GM12801 (cell line): ENCODE data around the gene ZNF684.

Experiments
- TF ChIP-seq, protein P1 (sequence below): IDR thresholded peaks from one replicate; pipeline ENCODE4 v1.5.1; 2011; ENCODE audit warnings: control low read depth; ENCODE audit not compliant: insufficient read length; ENCODE audit errors: extremely low read depth

Gene ZNF684

DNA sequence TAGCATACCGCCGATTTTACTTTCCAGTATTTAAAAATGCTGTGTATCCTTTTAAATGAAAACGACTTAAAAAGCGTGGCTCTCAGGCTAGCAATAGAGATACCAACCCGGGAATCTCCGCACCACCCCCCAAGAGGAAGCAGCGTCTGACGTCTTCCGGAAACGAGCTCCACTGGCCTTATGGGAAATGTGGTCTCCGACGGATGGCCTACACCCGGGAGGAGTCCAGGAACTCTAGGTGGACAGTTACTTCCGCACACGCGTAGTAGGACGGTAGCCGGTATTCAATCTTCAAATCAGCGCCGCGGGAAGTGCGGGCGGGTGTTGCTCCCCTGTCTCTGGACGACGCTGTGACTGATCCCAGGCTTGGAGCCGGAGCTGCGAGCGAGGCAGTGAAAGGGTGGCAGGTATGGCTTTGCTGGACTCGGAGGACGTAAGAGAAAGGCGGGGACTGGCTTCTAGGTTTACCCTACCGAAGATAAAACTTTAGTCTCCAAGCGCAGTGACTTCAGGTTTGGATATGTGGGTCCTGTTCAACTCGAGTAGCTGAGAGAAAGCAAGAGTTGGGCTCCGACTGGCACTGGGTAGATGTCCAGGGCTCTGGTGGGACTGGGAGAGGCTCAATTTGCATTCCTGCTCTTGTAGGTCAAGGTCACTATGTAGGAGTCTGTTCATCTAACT is at the start of gene ZNF684:
Gene ZNF684, plus strand, starts transcription at position 257 of the 681 bp plus-strand sequence. CDS start 1,530 bp downstream, outside the sequence.
- TF ChIP-seq, protein P1, sequence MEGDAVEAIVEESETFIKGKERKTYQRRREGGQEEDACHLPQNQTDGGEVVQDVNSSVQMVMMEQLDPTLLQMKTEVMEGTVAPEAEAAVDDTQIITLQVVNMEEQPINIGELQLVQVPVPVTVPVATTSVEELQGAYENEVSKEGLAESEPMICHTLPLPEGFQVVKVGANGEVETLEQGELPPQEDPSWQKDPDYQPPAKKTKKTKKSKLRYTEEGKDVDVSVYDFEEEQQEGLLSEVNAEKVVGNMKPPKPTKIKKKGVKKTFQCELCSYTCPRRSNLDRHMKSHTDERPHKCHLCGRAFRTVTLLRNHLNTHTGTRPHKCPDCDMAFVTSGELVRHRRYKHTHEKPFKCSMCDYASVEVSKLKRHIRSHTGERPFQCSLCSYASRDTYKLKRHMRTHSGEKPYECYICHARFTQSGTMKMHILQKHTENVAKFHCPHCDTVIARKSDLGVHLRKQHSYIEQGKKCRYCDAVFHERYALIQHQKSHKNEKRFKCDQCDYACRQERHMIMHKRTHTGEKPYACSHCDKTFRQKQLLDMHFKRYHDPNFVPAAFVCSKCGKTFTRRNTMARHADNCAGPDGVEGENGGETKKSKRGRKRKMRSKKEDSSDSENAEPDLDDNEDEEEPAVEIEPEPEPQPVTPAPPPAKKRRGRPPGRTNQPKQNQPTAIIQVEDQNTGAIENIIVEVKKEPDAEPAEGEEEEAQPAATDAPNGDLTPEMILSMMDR, result no peak

DNA sequence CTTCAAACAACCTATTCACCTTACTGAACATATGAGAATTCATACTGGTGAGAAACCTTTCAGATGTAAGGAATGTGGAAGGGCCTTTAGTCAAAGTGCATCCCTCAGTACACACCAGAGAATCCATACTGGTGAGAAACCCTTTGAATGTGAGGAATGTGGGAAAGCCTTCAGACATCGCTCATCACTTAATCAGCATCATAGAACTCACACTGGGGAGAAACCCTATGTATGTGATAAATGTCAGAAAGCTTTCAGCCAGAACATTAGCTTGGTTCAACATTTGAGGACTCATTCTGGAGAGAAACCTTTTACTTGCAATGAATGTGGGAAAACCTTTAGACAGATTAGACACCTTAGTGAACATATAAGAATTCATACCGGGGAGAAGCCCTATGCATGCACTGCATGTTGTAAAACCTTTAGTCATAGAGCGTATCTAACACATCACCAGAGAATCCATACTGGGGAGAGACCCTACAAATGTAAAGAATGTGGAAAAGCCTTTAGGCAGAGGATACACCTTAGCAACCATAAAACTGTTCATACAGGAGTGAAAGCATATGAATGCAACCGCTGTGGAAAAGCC is 36.0 kb upstream of the ZNF684 start:
- TF ChIP-seq, protein P1, result no peak

DNA sequence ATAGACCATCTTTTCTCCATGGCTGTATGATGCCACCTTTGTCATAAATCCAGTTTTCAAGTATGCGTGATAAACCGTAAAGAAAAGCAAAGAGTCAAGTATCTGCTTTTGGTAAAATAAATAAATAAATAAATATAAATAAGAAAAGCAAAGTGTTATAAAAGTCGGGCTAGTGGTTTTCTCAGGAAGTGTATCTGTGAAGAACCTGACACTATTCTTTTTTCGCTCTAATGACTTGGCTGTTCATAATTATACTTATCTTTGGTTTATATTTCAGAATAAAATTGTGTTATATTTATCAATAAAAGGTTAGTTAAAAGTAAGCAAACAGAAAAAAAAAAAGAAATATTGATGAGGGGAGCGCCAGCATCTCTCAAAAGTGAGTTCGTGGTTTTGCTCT is 23.5 kb upstream of the ZNF684 start:
- TF ChIP-seq, protein P1, result no peak

DNA sequence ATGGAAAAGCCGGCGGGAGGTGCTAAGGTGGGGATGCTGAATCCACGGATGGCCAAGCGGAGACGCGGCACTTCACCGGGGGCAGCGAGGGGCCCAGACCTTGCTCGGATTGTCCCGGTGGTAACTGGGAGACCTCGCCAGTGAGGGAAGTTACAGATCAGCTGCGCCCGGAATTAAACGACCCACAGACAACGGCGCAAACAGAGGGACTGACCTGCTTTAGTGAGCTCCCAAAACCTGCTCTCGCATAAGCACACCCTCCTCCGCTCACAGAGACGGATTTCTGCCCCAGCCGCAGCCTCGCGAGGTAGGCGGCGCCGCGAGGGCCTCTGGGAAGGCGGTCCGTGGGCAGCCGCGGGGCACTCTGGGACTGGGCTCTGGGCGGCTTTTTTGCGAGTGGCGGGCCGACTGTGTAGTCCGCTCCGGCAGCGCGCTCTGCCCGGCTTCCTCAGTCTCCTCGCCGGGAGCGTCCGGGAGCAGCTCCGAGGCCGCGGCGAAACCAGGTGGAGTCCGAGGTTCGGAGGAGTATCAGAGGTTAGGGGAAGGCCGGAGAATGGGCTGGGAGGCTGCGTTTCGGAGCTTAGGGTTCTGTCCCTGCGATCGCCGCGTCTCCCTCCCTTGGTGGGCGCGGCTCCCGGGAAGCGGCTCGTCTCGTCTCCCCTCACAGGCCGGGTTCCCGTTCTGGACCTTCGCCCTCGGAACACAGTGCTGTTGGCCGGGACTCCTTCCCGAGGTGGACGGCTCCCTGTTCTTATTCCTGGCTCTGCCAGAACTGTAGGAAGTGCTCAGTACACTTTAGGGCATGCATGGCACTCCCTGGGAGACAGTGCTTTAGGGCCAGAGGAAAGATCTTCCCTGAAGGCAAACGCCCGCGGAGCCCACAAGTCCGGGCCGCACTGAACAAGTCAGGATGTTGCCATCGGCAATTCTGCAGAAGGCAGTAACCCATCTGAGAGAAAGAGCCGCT is 22.8 kb upstream of the ZNF684 start, which contains the start of gene EXO5:
Gene EXO5, plus strand, starts transcription at position 393 of the 967 bp plus-strand sequence. CDS start 5,778 bp downstream, outside the sequence.
- TF ChIP-seq, protein P1, result no peak

DNA sequence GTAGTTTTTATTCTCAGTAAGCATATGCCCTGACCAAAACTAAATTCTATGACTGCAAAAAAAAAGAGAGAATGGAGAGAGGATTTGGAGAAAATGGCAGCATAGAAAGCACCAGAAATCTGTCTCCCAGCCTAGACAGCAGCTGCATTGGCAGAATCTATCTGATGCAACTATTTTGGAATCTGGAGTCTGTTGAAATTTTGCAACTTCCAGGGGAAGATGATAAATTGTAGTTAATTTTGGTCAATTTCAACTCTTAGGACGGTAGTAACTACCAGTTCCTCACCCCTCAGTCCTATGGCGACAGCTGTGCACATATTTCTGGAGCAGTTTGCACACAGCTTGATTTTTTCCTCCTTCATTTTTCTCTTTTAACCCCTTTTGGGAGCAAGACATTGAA is 11.9 kb upstream of the ZNF684 start:
- TF ChIP-seq, protein P1, result no peak

DNA sequence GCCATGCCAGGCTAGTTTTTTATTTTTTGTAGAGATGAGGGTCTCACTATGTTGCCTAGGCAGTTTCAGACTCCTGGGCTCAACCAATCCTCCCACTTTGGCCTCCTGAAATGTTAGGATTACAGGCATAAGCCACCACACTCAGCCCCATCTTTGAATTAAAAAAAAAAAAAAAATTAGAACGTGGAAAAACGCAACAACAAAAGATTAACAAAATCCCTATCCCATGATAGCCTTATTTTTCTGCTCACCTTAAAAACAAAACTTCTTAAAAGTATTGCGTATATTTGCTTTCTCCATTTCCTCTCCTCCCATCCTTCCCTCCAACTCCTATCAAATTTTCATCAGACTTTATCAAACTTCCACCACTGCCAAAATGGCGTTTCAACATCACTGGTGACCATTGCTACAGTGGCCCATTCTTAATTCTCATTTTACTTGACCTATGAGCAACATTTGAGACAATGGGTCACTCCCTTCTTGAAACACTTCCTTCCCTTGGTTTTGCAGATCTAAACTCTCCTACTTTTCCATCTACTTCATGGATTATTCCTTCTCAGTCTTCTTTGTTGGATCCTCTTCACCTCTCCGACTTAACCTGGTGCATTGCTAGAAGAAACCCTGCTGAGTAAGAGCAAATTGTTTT is 579 bp upstream of the ZNF684 start:
- TF ChIP-seq, protein P1, result no peak

DNA sequence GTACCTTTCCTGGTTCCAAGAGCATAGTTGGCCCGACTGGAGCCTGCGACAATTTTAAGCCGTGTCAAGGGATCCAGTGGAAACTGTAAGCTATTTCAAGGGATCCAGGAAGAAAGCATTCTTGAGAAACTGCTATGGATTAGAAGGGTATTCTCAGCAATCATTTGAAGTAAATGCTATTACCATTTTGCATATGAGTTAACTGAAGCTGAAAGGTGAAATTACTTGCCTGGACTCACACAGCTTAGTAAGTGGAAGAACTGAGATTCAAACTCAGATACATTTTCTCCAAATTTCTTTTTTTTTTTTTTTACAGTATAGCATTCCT is 589 bp downstream of the ZNF684 start:
- TF ChIP-seq, protein P1, result no peak
